Measurements from ENCODE around the gene PSMD3. TPM values are rescaled to one million over a fixed set of nuclear protein-coding genes. Genes with fewer than 3 reads are reported as not detected.

The PSMD3 gene
- total RNA-seq, 1 experiment from 2014 or later = 174 TPM

- peaks cover 44 to 78% (median 71%) of the 10 kb centered on the region in 3 experiments; a peak in 6 of 7 replicates for H3K36me3 Mint-ChIP-seq (ENCODE audit: insufficient read depth in 1 of 3, low read depth in 3 of 3)
- H3K9me3 Mint-ChIP-seq = no peaks in the 10 kb centered on the region
- no peak overlapping the region for H4K5ac ChIP-seq (ENCODE audit: insufficient read length, low read depth, low read length)
- no peaks in the 10 kb centered on the region for H3K23me2 ChIP-seq (ENCODE audit: insufficient read length, low read depth, low read length, poor library complexity, severe bottlenecking)
- H3K4ac ChIP-seq (ENCODE audit: low read depth, low read length) = no peak overlapping the region
- H3K4me1 ChIP-seq (ENCODE audit: insufficient read depth, low read length) = no peaks in the 10 kb centered on the region
- no peak overlapping the region for H2BK15ac ChIP-seq (ENCODE audit: low read depth, low read length)
- H4K8ac ChIP-seq (replicated peaks; ENCODE audit: insufficient read length, low read depth, low read length) = no peak overlapping the region
- H3K79me2 ChIP-seq (ENCODE audit: insufficient read depth, low read length) = no peaks in the 10 kb centered on the region
- no peak overlapping the region for H3K23ac ChIP-seq (ENCODE audit: insufficient read length, low read depth, low read length)
- DNase-seq = no peak
- no peak overlapping the region for H2AK5ac ChIP-seq (ENCODE audit: insufficient read length, low read length)
- H3K4me2 ChIP-seq (ENCODE audit: insufficient read depth, insufficient read length, low read length) = no peak overlapping the region
- H3K4me1 Mint-ChIP-seq = peaks cover 1 to 7% of the 10 kb centered on the region in 2 experiments; a peak in 2 of 4 replicates
- H3K9ac ChIP-seq (ENCODE audit: extremely low read depth, insufficient read length, low read length) = no peak overlapping the region
- no peak overlapping the region for H2BK120ac ChIP-seq (ENCODE audit: low read depth, low read length, poor library complexity, severe bottlenecking)
- H3K18ac ChIP-seq (ENCODE audit: insufficient read length, low read depth, low read length) = no peak overlapping the region
- H3K14ac ChIP-seq (ENCODE audit: insufficient read depth, low read length) = no peak overlapping the region
- no peaks in the 10 kb centered on the region for H3K27me3 Mint-ChIP-seq (ENCODE audit: low read depth)
- peak overlapping the region in 1 of 3 experiments; percentile 45; a peak in 2 of 7 replicates for H3K27ac Mint-ChIP-seq
- no peak overlapping the region for H2BK20ac ChIP-seq (ENCODE audit: low read depth, low read length, poor library complexity, severe bottlenecking)
- no peaks in the 10 kb centered on the region for H3K79me1 ChIP-seq (ENCODE audit: insufficient read depth, low read depth, low read length, poor library complexity, severe bottlenecking)
- H3K56ac ChIP-seq (ENCODE audit: insufficient read length, low read depth, low read length) = no peak overlapping the region
- no peaks in the 10 kb centered on the region for H3K9me3 ChIP-seq (ENCODE audit: control insufficient read depth, low read depth, low read length)
- no peak overlapping the region for H3T11ph ChIP-seq (ENCODE audit: low read length)
- H4K91ac ChIP-seq (ENCODE audit: insufficient read length, low read depth, low read length) = no peak overlapping the region
- WGBS (ENCODE audit: extremely low coverage, insufficient read length, low lambda C conversion rate) = no CpG with 5 or more reads among the region's 13 CpGs
- H2BK5ac ChIP-seq (ENCODE audit: insufficient read length, low read length) = no peak overlapping the region
- H2AFZ ChIP-seq (ENCODE audit: low read length) = no peak overlapping the region
- no peaks in the 10 kb centered on the region for H4K20me1 ChIP-seq (ENCODE audit: control insufficient read depth, insufficient read depth, insufficient read length)
- TF ChIP-seq CTCF (conservative IDR thresholded peaks at IDR 0.05) = no peak
- H2BK12ac ChIP-seq (ENCODE audit: insufficient read length, low read depth, low read length) = no peak overlapping the region
- H3K27ac ChIP-seq (ENCODE audit: insufficient read length, low read depth, low read length) = no peak overlapping the region
- H3K4me3 Mint-ChIP-seq = no peak overlapping the region
- no peaks in the 10 kb centered on the region for H3K27me3 ChIP-seq (ENCODE audit: insufficient read depth, low read length)
Observed at GRCh38 chr17:40028595-40028994, 48.0 kb downstream of the PSMD3 start.
